Endometrial microvascular endothelial cells (primary cell): ENCODE results near the gene ASTN2. TPM values are rescaled to one million over a fixed set of nuclear protein-coding genes. Genes with fewer than 3 reads are reported as not detected.

Experiments used
- in situ Hi-C: cut with HindIII; loops from 2 replicates; pipeline ENCODE4 v1.10.0; 2017; ENCODE audit warnings: low sequenced_read_pairs, low pct_unique_long_range_greater_than_20kb; ENCODE audit errors: inconsistent ontology term
- total RNA-seq: library from RNA; depleted of rRNA; stranded (reverse); fragments of >200 nt; gene quantifications from one replicate; pipeline ENCODE4 v1.2.3, GENCODE V29; 2015; ENCODE audit errors: inconsistent ontology term

The ASTN2 gene
- total RNA-seq, 1 donor from 2014 or later: 2.1 TPM

GRCh38 chr9:116786737-116787136, 628.1 kb downstream of the ASTN2 start:
- in situ Hi-C loops: no loop called here

- in situ Hi-C loops: no loop called here
Observed at GRCh38 chr9:116777116-116777515, 637.7 kb downstream of the ASTN2 start.

GRCh38 chr9:116774421-116775180, 640.3 kb downstream of the ASTN2 start:
- in situ Hi-C loops: no loop called here

DNA sequence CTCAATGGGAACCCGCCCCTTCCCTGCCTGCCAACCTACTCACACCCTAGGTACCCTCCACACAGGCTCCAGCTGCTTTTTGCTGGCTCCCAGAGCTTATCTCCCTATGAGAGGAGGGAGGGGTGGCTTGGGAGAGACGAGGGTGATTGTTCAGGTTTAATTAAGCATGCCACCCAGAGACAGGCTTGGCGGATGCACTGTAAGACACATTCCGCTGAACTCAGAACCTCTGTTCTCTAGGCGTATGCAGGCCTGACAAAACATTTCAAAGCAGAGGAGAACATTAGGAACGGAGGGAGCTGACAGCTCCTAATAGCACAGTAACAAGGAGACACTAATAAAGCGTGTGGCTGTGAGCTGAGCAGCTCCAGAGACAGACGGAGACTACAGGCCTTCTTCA, 647.6 kb downstream of the ASTN2 start:
- in situ Hi-C loops: no loop called here

GRCh38 chr9:116765011-116765410, 649.8 kb downstream of the ASTN2 start:
- in situ Hi-C loops: no loop called here

DNA sequence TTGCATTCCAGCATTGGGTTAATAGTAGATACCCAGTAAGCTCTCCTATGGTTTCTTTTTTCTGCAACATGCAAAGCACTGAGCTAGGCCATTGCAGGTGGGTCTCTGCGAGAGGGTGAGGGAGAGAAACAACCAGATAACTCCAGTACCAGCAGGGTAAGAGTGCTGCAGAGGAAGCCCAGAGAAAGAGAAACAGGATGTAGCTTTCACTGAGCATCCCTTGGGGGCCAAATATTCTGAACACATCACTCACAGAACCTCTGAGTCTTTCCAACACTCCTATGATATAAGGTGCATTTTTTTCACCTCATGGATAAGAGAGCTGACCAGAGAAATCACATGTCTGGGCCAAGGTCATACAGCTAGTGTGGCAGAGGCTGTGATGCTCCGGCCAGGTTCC, 651.1 kb downstream of the ASTN2 start:
- in situ Hi-C loops: no loop called here

DNA sequence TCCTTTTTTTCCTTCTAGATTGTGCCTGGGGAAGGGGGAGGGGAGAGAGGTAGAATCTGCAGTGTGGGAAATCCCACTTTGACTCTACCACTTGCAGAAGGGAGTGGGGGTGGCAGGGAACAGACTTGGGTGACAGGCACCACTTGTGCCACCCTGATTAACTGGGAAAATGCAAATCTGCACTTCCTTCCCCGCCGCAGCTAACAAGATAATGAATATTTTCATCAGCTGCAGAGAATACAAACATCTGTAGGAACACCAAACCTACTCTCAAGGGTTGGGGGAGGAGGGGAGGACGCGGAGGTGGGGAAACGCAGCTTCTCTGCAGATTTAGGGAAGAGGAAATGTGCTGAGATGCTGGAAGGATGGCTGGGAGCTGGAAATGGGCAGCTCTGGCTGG, 654.2 kb downstream of the ASTN2 start:
- in situ Hi-C loops: no loop called here

GRCh38 chr9:116757030-116757429, 657.8 kb downstream of the ASTN2 start:
- in situ Hi-C loops: no loop called here

DNA sequence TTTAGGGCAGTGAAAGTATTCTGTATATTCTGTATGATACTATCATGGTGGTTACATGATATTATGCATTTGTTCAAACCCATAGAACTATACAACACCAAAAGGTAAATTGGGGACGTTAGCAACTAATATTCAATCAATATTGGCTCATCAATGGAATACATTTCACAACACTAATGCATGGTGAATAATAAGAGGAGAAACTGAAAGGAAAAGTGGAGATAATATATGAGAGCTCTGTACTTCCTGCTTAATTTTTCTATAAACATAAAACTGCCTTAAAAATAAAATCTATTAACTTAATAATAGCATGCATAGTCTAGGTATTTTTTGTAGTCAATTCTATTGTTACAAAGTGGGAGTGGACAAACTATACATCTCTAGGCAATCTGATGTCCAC, 661.5 kb downstream of the ASTN2 start:
- in situ Hi-C loops: no loop called here

DNA sequence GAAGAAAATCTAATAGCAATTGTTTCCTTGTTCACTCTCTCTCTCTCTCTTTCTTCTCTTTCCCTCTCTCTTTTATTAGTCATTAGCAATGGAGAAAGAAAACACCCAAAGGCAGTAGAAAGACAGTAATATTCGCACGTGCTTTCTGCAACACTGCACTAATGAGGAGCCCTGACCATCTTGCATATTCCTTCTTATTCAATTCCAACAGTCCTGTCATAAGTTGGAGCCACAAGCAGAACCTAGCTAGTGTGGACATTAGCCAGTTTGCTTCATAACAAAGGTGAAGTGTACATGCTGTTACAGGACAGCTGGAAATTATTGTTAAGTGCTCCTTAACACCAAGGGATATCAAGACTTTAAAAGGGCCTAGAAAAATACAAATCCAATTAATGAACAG, 664.3 kb downstream of the ASTN2 start:
- in situ Hi-C loops: no loop called here

DNA sequence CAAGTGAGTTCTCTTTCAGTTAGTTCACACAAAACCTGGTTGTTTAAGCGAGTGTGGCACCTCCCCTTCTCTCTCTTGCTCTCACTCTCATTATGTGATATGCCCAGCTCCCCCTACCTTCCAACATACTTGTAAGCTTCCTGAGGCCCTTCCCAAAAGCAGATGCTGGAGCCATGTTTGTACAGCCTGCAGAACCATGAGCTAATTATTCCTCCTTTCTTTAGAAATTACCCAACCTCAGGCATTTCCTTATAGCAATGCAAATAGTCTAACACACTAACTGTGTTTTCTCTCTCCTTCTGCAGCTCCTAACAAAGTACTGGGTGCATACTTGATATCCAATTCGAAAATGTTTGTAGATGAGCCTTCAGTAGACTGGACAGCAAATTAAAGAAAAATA, 665.1 kb downstream of the ASTN2 start:
- in situ Hi-C loops: no loop called here

GRCh38 chr9:116749176-116749575, 665.7 kb downstream of the ASTN2 start:
- in situ Hi-C loops: no loop called here

DNA sequence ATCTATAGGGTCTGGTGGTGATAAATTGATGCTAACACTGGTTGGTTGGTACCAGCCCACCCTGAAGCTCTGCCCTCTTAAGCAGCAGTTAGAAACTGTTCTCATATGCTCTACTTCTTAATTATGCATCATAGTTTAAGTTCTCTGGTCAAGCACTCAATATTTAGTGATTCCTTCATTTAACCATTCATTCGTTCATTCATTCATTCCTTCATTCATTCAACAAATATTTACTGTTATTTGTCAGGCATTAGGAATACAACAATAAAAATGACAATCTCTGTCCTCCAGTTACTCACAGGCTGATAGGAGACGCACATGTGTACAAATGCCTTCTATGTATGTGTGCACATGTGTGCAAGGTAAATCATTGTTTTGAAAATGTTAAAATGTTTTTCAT, 673.1 kb downstream of the ASTN2 start:
- in situ Hi-C loops: no loop called here

DNA sequence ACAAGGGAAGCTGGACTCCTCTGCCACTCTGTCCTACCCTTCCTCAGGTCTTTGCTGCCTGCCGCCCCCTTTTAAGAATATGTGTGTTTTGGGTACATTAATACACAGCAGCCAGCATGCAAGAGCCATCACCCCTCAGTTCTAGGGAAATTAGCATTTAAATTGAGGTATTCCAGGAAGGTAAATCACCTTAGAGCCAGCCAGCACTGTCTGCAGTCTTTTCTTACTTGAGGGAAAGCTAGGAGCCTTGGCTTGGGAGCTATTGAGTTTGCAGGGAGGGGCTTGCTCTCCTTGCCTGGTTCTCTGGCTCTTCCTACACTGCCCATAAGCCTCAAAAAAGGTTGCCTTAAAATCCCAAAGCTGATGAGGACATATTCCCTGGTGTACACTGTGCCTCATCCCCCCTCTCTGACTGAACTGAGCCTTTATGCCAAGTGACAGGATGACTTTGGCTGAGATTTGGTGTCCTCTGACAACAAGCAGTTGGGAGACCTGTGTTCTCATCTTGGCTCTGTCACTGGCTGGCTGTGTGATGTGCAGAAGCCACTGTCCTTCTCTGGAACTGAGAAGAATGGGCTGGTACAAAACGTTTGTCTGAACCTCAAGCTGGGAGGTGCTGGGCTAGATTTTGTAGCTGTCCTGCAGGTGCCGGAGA, 673.6 kb downstream of the ASTN2 start:
- in situ Hi-C loops: no loop called here

GRCh38 chr9:116737152-116737546, 677.7 kb downstream of the ASTN2 start:
- in situ Hi-C loops: no loop called here

DNA sequence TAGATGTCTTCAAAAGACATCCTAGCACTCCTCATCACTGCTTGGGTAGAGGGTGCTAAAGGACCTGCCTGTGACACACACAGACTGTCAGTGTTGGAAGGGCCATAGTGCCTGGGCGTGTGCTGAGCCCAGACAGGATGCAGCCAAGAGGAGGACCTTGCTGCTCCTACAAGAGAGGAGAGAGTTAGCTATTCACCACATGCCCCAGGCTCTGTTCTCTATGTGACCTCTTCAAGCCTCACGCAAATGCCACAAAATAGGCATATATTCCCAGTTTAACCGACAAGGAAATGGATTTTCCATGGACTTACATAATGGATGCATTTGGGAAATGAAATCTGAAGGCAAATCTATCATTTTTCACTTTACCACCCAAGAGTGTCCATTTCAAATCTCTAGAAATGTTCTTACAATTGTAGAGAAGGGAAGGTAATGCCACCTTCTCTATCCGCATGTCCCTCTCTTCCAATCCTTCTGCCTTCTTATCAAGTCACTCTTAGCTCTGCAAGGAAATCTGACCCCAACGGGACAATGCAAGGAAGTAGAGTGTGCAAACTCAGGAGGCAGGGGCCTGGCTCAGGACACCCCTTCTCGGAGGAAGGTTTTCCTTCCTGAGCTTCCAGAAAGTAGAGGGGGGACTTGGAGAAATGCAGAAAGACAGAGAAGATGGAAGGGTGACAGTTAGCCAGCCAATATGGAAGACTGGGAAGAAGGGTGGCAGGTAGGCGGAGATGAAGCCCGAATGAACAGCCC, 678.3 kb downstream of the ASTN2 start:
- in situ Hi-C loops: no loop called here

- in situ Hi-C loops: no loop called here
Observed at GRCh38 chr9:116733010-116733641, 681.7 kb downstream of the ASTN2 start.

DNA sequence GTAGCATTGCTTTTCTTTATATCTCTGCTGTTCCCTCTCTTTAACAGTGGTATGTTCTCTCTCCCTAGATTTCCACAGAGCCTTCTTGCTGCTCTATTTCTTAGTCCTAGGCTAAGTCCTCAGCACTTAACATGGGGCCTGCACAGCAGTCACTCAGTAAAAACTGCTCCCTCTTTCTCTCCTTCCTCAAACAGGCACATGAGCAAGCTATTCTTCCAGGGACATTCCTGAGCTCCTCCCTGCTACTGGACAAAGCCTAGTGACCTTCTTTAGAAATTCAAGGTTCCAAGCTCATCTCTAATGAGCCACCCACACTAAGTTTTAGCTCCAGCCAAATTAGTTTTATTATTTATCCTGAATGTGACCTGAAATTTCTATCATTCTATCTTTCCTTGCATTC, 688.3 kb downstream of the ASTN2 start:
- in situ Hi-C loops: no loop called here

DNA sequence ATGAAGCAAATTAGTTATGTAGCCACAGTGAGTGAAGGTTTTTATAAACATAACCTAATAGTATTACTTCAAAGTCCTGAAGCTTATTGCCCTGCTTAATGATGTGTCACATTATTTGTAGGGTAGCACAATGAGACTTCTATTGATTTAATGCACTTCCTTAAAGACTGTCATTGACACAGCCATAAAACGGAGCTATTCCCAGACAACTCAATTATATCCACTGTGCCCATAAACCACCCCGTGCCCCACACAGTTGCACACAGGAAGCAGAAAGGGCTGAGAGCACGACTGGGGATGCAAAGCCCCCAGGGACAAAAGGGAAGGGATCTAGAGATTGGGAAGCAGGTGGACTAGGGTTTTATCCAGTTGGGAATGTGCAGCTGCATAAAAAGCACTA, 690.7 kb downstream of the ASTN2 start:
- in situ Hi-C loops: no loop called here

GRCh38 chr9:116721944-116722343, 692.9 kb downstream of the ASTN2 start:
- in situ Hi-C loops: no loop called here
